ENCODE data around the gene FUT7.

The FUT7 gene

DNA sequence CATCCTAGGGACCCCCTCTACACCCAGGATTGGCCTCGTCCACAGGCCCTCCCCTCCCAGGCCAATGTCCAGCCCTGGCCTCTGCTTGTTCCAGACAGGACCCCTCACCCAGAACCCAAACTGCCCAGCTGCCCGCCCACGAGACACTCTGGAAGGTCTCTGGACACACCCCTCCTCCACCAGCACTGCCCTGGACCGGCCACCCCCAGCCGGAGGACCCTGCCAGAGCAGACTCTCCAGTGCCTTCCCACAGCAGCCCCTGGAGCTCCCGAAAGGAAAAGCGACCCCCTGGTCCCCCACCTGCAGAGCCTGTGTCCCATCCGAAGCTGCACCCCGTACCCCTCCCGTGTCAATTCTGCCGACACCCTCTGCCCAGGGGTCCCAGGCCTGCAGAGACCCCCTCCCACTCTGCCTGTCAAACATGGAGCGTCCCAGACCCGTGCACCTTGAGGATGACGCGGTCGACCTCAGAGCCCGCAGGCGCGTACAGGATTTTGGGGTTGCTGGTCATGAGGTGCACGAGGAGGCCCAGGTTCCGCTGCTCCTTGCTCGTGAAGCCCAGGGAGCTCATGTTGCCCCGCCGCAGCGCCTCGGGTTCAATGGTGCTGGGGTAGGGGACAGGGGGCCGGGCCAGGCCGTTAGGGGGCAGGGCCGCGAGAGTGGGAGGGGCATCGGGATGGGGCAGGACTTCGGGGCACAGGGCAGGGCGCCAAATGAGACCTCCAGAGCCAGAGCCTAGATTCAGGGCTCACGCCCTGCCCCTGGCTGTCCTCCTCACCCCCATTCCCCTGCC is 11.8 kb downstream of the FUT7 start:
- FAIRE-seq (no peak), DNase-seq (ENCODE audit: low spot score) (no peak)

DNA sequence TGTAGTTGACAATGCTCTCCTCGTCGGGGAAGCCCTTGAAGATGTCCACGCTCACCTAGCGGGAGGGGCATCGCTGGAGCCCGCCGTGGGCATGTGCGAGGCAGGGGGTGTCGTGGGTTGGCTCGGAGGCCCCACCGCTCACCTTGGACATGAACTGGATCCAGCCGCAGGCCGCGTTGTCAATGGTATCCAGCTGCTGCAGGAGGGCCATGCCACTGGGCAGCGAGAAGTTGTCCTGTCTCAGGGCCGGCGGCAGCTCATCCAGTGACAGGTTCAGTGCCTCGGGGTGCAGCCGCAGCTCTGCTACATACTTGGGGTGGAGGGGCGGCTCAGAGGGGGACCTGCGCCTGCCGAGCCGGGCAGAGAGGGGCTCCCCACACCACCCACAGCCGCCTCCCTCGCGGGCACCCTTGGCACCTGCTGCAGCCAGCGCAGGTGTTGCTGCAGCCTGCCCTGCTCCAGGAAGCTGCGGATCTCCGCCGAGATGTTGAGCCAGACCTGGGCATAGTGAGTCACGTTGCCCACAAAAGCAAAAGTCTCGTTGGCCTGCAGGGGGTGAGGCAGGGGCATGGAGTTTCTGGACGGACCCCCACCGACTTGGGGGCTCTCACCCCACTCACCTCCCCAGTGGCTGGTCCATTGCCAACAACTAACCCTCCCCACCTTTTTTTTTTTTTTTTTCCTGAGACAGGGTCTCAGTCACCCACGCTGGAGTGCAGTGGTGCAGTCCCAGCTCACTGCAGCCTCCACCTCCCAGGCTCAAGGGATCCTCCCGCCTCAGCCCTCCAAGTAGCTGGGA is 12.9 kb downstream of the FUT7 start:
- FAIRE-seq = no peak
- no peak for DNase-seq (ENCODE audit: low spot score)

DNA sequence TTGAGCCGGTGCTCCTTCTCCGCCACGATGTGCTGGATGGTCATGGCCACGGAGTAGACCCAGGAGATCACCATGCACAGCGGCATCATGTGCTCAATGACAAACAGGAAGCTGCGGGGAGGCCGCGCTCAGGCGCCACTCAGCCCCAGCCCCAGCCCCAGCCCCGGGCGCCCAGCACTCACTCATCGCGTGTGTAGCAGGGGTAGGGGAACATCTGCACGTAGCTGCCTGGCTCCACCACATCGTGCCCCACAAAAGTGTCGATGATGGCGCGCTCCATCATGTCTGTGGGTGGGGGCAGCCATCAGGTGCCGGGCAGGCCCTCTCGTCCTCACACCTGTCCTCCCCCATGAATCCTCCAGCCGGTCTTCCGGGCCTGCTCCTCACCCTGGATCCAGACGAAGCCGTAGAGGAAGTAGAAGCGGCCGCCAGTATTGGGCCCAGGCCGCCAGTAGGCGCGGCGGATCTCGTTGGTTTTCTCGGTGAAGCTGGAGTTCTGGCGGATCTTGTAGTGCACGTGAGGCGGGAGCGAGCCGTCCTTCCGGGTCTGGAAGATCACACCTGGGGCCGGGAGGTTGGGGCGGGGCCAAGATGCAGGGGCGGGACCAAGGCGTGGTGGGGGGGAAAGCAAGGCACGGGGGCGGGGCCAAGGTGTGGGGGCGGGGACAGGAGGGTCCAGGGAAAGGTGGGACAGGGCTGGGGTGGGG is 13.9 kb downstream of the FUT7 start:
- DNase-seq (ENCODE audit: low spot score) (no peak), FAIRE-seq (no peak)

DNA sequence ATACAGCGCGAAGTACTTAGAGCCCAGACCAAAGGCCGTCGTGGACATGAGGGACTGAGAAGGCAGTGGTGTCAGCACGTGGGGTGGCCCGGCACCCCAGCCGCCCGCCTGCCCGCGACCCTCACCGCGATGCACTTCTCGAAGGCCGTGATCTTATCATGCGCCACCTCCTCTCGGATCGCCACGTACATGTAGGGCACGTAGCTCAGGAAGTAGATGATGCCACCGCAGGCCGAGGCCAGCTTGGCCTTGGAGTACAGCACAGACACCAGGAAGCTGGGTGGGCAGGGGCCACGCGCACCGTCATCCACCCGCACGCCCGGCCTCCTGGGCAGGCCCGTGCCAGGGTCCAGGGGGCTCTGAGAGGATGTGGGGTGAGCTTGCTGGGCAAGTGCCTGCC is 14.8 kb downstream of the FUT7 start:
- DNase-seq (ENCODE audit: low spot score) = no peak
- no peak for FAIRE-seq

DNA sequence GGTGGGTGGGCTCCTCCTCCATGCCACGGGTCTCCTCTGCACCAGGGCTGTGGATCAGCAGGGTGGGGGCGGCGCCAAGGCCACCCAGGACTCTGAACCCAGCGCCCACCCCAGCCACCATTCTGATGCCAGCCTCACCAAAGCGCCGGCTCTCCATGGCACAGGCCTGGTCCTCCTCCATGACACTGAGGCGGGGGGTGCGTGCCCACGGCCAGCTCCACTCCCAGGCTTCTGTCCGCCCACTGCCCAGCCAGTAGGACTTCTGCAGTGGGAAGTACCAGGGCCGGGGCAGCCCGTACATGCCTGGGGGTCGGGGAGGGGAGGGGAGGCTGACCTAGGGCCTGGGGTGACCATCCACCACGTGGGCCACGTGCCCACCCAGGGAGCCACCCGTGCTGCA is 15.5 kb downstream of the FUT7 start:
- DNase-seq (ENCODE audit: low spot score) (no peak), FAIRE-seq (no peak)

DNA sequence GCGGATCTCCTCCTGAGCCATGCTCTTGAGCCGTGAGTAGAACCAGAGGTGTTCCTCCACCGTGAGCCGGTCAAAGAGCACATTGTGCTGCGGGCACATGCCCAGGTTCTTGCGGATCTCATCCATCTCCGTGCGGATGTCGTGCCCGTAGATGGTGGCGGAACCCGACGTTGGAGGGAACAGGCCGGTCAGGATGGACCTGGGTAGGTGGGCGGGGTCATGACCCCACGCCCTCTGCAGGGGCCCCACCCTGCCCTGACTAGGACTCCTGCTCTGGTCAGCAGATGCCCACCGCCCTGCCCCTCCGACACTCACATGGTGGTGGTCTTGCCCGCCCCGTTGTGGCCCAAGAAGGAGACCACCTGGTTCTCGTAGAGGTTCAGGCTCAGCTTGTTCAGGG is 15.9 kb downstream of the FUT7 start:
- DNase-seq (ENCODE audit: low spot score) (no peak), FAIRE-seq (no peak)

DNA sequence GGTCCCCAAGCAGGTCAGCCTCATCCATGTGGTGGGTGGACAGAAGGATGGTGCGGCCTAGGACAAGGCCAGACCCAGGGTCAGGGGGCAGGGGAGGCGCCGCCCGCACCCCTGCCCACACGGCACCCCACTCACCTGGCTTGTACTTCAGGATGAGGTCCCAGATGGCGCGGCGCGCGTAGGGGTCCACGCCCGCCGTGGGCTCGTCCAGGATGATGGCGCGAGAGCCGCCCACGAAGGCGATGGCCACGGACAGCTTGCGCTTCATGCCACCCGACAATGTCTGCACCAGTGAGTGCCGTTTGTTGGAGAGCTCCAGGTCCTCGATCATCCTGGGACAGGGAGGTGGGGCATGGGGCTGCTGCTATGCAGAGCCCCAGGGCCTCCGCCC is 16.4 kb downstream of the FUT7 start:
- DNase-seq (ENCODE audit: low spot score) (no peak), FAIRE-seq (no peak)

DNA sequence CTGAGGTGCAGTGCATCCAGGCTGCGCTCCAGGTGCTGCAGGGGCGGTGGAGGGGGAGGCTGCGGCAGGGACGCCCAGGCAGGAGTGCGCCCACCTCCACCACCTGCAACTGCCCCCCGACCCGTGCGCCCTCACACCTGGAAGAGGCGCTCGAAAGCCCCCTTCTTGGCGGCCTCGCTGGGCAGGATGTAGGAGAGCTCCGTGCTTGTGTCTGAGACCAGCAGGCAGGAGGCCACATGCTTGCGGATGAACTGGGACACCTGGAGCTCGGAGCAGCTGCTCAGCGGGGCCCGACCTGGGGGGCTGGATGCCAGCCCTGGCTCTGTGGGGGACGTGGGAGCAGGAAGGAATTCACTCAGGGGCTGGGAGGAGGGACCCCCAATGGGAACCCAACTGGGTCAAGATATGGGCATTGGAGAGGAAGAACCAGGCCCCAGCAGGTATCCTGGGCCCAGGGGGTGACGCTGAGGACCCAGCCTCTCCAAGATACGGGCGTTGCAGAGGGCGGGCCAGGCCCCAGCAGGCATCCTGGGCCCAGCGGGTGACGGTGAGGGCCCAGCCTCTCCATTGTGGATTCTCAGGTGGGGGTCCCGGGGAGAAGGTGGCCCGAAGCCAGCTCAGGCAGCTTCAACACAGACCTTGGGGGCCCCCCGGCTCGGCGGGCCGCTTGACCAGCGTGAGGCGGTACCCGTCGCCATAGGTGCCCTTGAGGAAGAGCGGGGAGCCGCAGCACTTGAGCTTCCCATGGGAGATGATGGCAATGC is 16.9 kb downstream of the FUT7 start:
- DNase-seq (ENCODE audit: low spot score) (no peak), FAIRE-seq (no peak)

DNA sequence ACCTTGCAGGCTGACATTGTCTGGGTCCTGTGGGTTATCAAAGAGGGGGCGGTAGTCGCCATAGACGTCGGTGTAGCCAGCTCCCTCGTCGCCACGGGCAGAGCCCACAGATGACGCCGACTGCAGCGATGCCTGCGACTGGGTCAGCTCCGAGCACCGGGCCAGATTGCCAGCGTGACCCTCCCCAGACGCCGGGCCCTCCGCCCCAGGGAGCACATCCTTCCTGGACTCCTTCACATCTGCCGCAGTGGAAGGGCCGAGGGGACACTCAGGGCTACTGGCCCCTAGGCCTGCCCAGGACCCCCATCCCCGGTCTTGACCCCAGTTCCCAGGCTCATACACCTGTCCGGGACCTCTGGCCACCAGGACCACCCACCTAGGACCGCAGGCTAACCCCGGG is 17.7 kb downstream of the FUT7 start:
- no peak for FAIRE-seq
- no peak for DNase-seq (ENCODE audit: low spot score)

DNA sequence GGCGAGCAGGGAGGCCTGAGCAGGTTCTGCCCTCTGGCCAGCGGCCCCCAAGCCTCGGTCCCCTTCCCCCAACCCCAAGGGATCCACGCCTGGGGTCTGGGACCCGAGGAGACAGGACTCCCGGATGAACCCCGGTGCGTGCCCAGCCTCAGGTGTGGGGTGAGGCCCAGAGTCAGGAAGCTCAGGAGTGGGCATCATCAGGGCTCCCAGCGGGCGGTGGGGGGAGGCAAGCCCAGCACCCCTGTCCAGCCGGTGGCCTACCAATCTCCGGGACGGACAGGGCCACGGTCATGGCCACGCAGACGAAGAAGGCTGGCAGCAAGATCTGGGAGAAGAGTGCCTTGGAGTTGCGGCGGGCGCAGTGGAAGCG is 18.3 kb downstream of the FUT7 start:
- no peak for FAIRE-seq
- DNase-seq (ENCODE audit: low spot score) = no peak

DNA sequence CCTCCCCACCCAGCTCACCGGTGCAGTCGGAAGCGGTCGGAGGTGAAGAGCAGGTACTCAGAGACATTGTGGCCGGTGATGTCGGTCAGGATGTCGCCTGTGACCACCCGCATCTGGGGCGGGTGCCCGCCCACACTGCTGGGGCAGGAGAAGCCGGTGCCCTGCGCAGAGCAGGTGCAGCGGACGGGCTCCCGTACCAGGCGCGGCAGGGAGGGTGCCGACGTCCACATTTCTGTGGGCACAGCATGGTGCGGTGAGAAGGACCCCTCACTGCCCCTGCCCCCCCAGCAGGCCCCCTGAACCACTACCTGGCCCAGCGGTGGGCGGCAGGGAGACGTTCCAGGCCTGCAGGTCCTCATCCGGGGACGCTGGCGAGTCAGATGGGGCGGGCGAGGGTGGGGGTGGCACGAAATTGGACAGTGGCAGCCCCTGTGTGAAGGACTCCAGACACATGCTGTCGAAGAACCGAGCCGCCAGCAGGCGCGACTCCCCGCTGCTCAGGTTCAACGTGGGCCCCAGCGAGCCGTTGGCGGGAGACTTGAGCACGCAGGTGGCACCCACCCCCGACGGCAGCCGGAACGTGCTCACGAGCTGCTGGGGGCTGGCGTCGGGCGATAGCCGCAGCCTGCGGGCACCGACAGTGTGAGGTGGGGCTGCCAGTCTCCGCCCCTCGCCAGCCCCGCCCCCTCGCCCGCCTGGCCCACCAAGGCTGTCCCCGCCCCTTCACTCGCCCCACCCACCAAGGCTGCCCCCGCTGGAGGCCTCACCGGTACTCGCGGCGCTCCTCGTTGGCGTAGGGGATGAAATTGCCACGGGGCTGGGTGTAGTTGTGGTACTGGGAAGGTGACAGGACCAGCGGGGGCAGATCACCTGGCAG is 19.0 kb downstream of the FUT7 start:
- no peak for FAIRE-seq
- no peak for DNase-seq (ENCODE audit: low spot score)

DNA sequence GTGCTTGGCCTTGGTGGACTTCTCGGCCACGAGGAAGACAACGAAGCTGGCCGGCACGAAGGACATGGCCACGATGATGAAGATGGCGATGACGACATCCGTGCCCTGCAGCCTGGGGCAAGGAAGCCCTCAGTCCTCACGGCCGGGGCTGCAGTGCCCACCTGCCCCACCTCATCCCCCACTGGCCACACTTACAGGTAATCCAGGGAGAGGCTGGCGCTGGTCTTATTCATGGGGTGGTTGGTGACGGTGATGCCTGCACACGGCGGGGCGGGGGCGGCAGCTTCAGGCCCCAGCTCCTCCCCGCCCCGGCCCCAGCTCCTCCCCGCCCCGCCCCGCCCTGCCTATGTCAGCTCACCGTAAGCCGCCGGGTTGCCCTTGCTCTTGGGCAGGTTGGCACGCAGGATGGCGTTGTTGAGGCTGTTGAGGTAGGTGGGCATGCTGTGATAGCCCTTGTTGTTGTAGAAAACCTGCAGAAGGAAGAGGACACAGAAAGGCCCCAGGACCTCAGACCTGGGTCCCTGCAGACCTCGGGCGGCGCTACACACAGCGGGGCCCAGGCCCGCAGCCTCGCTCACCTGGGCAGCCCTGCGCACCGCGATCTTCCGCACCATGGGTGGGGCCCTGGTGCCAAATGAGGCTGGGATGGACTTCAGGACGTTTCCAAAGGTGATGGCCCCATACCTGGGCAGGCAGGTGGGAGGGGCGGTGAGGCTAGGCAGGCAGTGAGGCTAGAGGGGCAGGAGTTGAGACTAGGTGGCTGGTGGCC is 19.8 kb downstream of the FUT7 start:
- DNase-seq (ENCODE audit: low spot score) = no peak
- FAIRE-seq = no peak

DNA sequence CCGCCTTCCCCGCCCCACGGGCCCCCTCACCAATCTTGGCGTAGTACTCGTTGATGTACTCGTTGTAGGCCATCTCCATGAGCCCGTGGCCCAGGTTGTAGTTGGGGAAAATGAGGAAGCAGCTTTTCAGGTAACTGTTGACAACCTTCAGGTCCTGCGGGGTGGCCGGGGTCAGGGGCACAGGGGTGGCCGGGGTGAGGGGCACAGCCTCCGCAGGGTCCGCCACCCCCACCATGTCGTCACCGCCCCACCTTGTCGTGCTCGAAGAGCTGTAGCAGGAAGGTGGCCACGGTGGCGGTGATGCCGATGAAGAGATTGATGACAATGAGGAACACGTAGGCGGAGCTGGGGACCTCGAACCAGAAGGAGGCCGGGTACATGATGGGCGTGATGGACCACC is 20.7 kb downstream of the FUT7 start:
- DNase-seq (ENCODE audit: low spot score) (no peak), FAIRE-seq (no peak)

DNA sequence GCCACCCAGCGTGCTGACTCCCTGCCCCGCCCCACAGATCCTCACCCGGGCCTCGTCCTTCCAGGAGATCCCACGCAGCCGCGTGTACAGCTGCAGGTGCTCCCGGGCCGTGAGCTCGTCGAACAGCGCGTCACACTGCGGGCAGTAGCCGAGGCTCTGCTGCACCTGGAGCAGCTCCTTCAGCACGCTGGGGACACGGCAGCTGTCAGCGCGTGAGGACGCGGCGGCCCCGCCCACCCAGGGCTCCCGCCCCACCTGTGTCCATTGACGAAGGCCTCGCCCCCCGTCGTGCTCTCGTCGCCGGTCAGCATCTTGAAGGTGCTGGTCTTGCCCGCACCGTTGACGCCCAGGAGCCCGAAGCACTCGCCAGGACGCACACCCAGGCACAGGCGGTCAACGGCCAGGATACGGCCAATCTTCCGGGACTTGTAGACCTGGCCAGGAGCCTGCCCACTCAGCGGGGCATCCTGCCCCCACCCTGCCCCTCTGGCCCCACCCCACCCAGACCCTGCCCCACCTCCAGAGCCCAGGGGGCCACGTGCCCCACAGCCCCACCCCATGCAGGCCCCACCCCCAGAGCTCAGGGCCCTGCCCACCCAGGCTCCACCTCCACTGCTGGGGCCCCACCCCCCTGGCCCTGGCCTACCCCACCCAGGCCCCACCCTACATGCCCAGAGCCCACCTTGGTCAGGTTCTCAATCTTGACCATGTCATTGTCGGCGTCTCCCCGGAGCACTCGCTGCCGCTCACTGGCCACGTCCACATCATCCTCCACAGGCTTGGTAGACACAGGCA is 21.8 kb downstream of the FUT7 start:
- FAIRE-seq (no peak), DNase-seq (ENCODE audit: low spot score) (no peak)

DNA sequence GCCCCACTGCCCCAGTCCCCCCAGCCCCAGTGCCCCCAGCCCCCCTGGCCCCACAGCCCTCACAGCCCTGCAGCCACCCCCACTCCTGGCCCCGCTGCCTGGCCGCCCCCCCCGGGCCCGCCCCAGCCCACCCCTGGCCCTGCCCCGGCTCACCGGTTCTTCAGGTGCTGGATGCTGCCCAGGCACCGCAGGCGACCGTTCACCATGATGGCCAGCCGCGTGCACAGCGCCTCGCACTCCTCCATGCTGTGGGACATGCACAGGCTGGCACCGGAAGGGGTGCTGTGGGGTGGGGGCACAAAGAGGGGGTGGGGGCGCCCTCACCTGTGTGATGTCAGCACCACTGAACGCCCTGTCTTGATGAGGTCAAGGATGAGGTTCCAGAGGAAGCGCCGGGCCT is 22.7 kb downstream of the FUT7 start:
- no peak for DNase-seq (ENCODE audit: low spot score)
- FAIRE-seq = no peak

DNA sequence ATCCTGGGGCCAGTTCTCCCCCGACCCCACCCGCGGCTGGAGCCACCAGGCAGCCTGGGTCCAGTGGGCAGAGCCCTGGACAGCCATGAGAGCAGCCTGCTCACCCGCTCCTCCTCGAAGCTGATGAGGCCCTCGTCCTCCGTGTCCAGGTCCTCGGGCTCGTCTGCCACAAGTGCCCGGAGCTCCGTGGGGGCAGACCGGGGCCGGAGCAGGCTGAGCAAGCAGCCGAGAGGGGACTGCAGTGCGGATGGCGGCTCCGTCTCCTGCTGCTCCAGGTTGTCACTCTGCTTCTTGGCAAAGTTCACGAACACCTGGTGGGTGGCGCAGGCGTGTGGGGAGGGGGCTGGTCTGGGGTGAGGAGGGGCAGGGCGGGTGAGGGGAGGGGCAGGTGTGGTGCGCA is 23.6 kb downstream of the FUT7 start:
- DNase-seq (ENCODE audit: low spot score) (no peak), FAIRE-seq (no peak)

DNA sequence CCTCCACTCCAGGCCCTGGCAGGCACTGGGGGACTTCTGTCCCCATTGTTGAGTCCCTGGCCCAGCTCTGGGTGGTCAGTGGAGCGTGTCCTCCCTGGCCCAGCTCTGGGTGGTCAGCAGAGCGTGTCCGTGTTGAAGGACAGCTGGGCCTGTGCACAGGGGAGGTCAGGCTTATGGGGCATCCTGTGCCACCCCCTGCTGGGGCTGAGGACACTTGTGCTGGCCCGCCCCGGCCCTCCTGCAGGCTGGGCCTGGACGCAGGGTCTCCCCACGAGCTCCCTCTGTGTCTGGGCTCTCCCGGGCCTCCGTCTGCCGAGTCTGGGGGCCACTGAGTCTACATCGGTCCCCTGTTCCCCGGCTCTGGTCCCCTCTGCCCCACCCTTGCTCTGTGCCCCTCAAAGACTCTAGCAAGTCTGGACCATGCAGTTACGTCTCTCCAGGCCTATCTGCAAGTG is 24.0 kb downstream of the FUT7 start:
- DNase-seq (ENCODE audit: low spot score) (no peak), FAIRE-seq (no peak)

DNA sequence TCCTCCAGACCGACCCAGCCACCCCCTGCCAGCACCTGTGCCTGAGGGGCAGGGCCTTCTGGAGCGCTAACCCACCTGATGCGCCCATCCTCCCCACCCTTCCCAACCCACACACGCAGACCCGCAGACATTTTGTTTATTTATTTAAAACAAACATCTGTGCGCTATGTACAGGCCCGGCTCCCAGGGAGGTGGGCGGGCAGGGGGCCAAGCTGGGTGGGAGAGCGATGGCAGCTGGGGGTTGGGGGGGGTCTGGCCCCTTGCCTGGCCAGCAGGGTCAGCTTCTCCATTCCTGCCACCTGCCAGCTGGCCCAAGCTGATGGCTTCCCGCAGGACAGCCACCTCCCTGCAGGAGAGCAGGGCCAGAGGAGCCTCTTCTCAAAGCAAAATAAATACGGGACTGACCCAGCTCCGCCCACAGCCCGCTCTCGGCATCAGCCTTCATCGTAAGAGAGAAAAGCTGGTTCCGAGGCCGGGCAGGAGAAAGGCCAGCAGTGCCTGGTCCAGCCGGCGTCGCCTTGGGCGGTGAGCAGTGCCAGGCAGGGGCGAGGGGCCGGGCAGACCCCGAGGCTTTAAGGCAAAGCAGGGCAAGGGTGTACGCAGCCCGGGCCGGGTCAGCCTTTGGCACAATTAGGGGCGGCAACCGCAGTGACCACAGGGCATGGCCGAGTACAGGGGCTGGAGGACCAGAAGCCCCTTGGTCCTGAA is 24.6 kb downstream of the FUT7 start:
- FAIRE-seq = no peak
- no peak for DNase-seq (ENCODE audit: low spot score)

Data from urothelium cell line (cell line).